Measurements from ENCODE around the gene EPN1.

- TF ChIP-seq POLR2AphosphoS5 (IDR thresholded peaks at IDR 0.05; ENCODE audit: low read depth, low read length) (no peak), POLR2A (IDR thresholded peaks at IDR 0.05; ENCODE audit: low read depth, low read length) (no peak), SPI1 (IDR thresholded peaks at IDR 0.05; ENCODE audit: low read depth, low read length) (no peak), TAF1 (IDR thresholded peaks at IDR 0.05; ENCODE audit: low read depth, low read length) (no peak), PAX5 (IDR thresholded peaks at IDR 0.05; ENCODE audit: insufficient read depth, low read length, severe bottlenecking) (no peak)
These were observed 30.9 kb downstream of the EPN1 start for GRCh38 chr19:55705972-55706371.
